HepG2 (cell line): ENCODE results near the gene S100A16. TPM values are rescaled to one million over a fixed set of nuclear protein-coding genes. Genes with fewer than 3 reads are reported as not detected.
A peak's percentile ranks its signal among the peaks of the same experiment; 100 is the strongest.

Source experiments
- AGO2 ChIP-seq: fragments of 200-400 bp; formaldehyde crosslinking; optimal IDR thresholded peaks from 2 replicates; pipeline ENCODE3; 2017; ENCODE audit warnings: mild to moderate bottlenecking, low read depth, low read length, moderate library complexity
- CC2D1A ChIP-seq: sonication (generic); formaldehyde crosslinking; IDR thresholded peaks from 2 replicates; pipeline ENCODE4 v1.8.1; 2023; ENCODE audit warnings: mild to moderate bottlenecking, missing genetic modification reagents
- CHD4 ChIP-seq: fragments of 200-600 bp; sonication (generic); IDR thresholded peaks from 2 replicates; pipeline ENCODE4 v1.7.0; 2017; ENCODE audit warnings: mild to moderate bottlenecking, low read length, borderline replicate concordance
- HES4 ChIP-seq: sonication (generic); formaldehyde crosslinking; IDR thresholded peaks from 2 replicates; pipeline ENCODE4 v1.9.0; 2021; ENCODE audit warnings: mild to moderate bottlenecking, missing genetic modification reagents, borderline replicate concordance
- HMGA1 ChIP-seq: sonication (generic); formaldehyde crosslinking; conservative IDR thresholded peaks from 2 replicates; pipeline ENCODE4 v1.4.0; 2020; ENCODE audit warnings: missing genetic modification reagents
- HOMEZ ChIP-seq: IDR thresholded peaks from 2 replicates; pipeline ENCODE4 v1.6.1; 2016; ENCODE audit warnings: low read depth
- MAF1 ChIP-seq: sonication (generic); formaldehyde crosslinking; IDR thresholded peaks from 2 replicates; pipeline ENCODE4 v1.5.0; 2020; ENCODE audit warnings: missing genetic modification reagents, borderline replicate concordance
- NR1H2 ChIP-seq: sonication (generic); formaldehyde crosslinking; IDR thresholded peaks from 2 replicates; pipeline ENCODE4 v1.8.1; 2022; ENCODE audit warnings: low read depth, missing genetic modification reagents, borderline replicate concordance
- PATZ1 ChIP-seq: sonication (generic); formaldehyde crosslinking; IDR thresholded peaks from 2 replicates; pipeline ENCODE4 v1.4.0; 2020; ENCODE audit warnings: missing genetic modification reagents
- PRDM15 ChIP-seq: sonication (generic); formaldehyde crosslinking; IDR thresholded peaks from 2 replicates; pipeline ENCODE4 v1.4.0; 2020; ENCODE audit warnings: missing genetic modification reagents
- RNF2 ChIP-seq: fragments of 450-650 bp; conservative IDR thresholded peaks from 2 replicates; pipeline ENCODE4 v1.6.1; 2016; ENCODE audit warnings: low read depth
- SAP130 ChIP-seq: IDR thresholded peaks from 2 replicates; pipeline ENCODE4 v1.6.1; 2016; ENCODE audit warnings: low read depth
- SIN3A ChIP-seq: IDR thresholded peaks from 2 replicates; pipeline ENCODE4 v1.6.1; 2011; ENCODE audit warnings: low read depth, mild to moderate bottlenecking, control low read depth, low read length, borderline replicate concordance
- SP4 ChIP-seq: sonication (generic); formaldehyde crosslinking; IDR thresholded peaks from 2 replicates; pipeline ENCODE4 v1.8.1; 2023; ENCODE audit warnings: mild to moderate bottlenecking, missing genetic modification reagents
- TBP ChIP-seq: sonication (generic); formaldehyde crosslinking; IDR thresholded peaks from 2 replicates; pipeline ENCODE4 v1.5.0; 2020; ENCODE audit warnings: missing genetic modification reagents
- ZFP36L2 ChIP-seq: sonication (generic); formaldehyde crosslinking; IDR thresholded peaks from 2 replicates; pipeline ENCODE4 v1.4.0; 2020; ENCODE audit warnings: missing genetic modification reagents
- ZFX ChIP-seq: sonication (generic); formaldehyde crosslinking; IDR thresholded peaks from 2 replicates; pipeline ENCODE4 v1.4.0; 2020; ENCODE audit warnings: mild to moderate bottlenecking, low read depth, missing genetic modification reagents, moderate library complexity
- ZNF143 ChIP-seq: sonication (generic); formaldehyde crosslinking; IDR thresholded peaks from 2 replicates; pipeline ENCODE4 v1.4.0; 2020; ENCODE audit warnings: missing genetic modification reagents
- ZNF574 ChIP-seq: sonication (generic); formaldehyde crosslinking; IDR thresholded peaks from 2 replicates; pipeline ENCODE4 v1.4.0; 2020; ENCODE audit warnings: missing genetic modification reagents
- ZNF709 ChIP-seq: sonication (generic); formaldehyde crosslinking; IDR thresholded peaks from 2 replicates; pipeline ENCODE4 v1.5.0; 2020; ENCODE audit warnings: mild to moderate bottlenecking, missing genetic modification reagents
- polyA plus RNA-seq, 8 experiments: library from polyadenylated mRNA; depleted of rRNA in 3 of 8; stranded (reverse) in 7 of 8; unstranded in 1 of 8; fragments of >200 nt; fragmentation: Illumina TruSeq in 4 of 8; extraction: Trizol in 4 of 8; gene quantifications; 2 replicates each; pipeline versions ENCODE4 v1.2.1 to v1.2.3, GENCODE V29; 2011 to 2016; ENCODE audit warnings: low read depth in 4 of 8, missing spikeins in 1 of 8, mixed read lengths in 1 of 8; ENCODE audit not compliant: insufficient read depth in 1 of 8
- total RNA-seq, 5 experiments: library from RNA; depleted of rRNA; stranded (reverse); fragments of >200 nt; fragmentation: Illumina TruSeq; extraction: Trizol; gene quantifications; 2 replicates each; pipeline ENCODE4 v1.2.3, GENCODE V29; 2016; ENCODE audit warnings: low read depth in 1 of 5

Gene S100A16
- total and polyA plus RNA-seq, 2 of the 13 experiments (the other 11 are each of a cell fraction or from before 2014, with no cell fraction given), result 46.0 to 195 TPM

- no peak for TF ChIP-seq PRDM15 (CRISPR knock-in tag)
- TF ChIP-seq PATZ1 (CRISPR knock-in tag), result peak; percentile 99
- no peak for TF ChIP-seq HMGA1 (CRISPR knock-in tag)
- TF ChIP-seq SP4 (CRISPR knock-in tag), result peak; percentile 95
- no peak for TF ChIP-seq ZNF143
- peak; percentile 38 for TF ChIP-seq AGO2
- TF ChIP-seq ZNF574 (CRISPR knock-in tag), result peak; percentile 30; the same call in 1 of the 2 replicates
- TF ChIP-seq HOMEZ (CRISPR knock-in tag), result no peak
- no peak for TF ChIP-seq ZFP36L2 (CRISPR knock-in tag)
- no peak for TF ChIP-seq MAF1 (CRISPR knock-in tag)
- no peak for TF ChIP-seq RNF2
- no peak; the same call in 1 of the 2 replicates for TF ChIP-seq NR1H2
- peak; percentile 57 for TF ChIP-seq ZFX
- TF ChIP-seq TBP (CRISPR knock-in tag), result no peak
- TF ChIP-seq SIN3A, result 0 out of 2 replicates have a peak, but pooled peaks have one; percentile 47
- TF ChIP-seq CC2D1A (CRISPR knock-in tag), result no peak
- TF ChIP-seq HES4 (CRISPR knock-in tag), result no peak
- no peak for TF ChIP-seq CHD4
- TF ChIP-seq SAP130 (CRISPR knock-in tag), result peak; percentile 84
- TF ChIP-seq ZNF709, result peak; percentile 88
These were observed 4.0 kb downstream of the S100A16 start (continued) for GRCh38 chr1:153608742-153609584.
